Endothelial cell (in vitro differentiated cells): ENCODE measurements around the gene TEX2. TPM values are rescaled to one million over a fixed set of nuclear protein-coding genes. Genes with fewer than 3 reads are reported as not detected.
"Not testable (repeated sequence)": the region's sequence is repeated elsewhere in the genome, so short reads cannot be mapped to it uniquely, and the experiment has no call there.

Experiments used
- DNase-seq: peaks from one replicate; pipeline ENCODE4 v3.0.0; 2021; ENCODE audit warnings: low spot score
- H3K27ac Mint-ChIP-seq: one replicate; pipeline ENCODE4 v1.8.0; 2021; ENCODE audit warnings: mixed read lengths, inconsistent platforms; ENCODE audit not compliant: unreplicated experiment
- H3K27me3 Mint-ChIP-seq: one replicate; pipeline ENCODE4 v1.8.0; 2021; ENCODE audit warnings: mild to moderate bottlenecking, moderate library complexity, mixed read lengths, inconsistent platforms; ENCODE audit not compliant: unreplicated experiment
- H3K36me3 Mint-ChIP-seq: one replicate; pipeline ENCODE4 v1.8.0; 2021; ENCODE audit warnings: mild to moderate bottlenecking, low read depth, mixed read lengths, inconsistent platforms; ENCODE audit not compliant: unreplicated experiment
- H3K4me1 Mint-ChIP-seq: one replicate; pipeline ENCODE4 v1.8.0; 2021; ENCODE audit warnings: mild to moderate bottlenecking, mixed read lengths, inconsistent platforms; ENCODE audit not compliant: unreplicated experiment
- H3K4me3 Mint-ChIP-seq: one replicate; pipeline ENCODE4 v1.8.0; 2021; ENCODE audit warnings: mild to moderate bottlenecking, mixed read lengths, inconsistent platforms; ENCODE audit not compliant: unreplicated experiment
- H3K9me3 Mint-ChIP-seq: one replicate; pipeline ENCODE4 v1.8.0; 2021; ENCODE audit warnings: mixed read lengths, inconsistent platforms; ENCODE audit not compliant: unreplicated experiment
- CTCF ChIP-seq: fragments of 200-600 bp; sonication (generic); IDR thresholded peaks from one replicate; pipeline ENCODE4 v1.5.0; 2021; ENCODE audit warnings: antibody characterized with exemption; ENCODE audit not compliant: unreplicated experiment
- total RNA-seq: library from RNA; stranded (reverse); fragmentation: NEBNext Ultra II Directional; extraction: Animal tissue kit (Norgen Biotek cat#: 25700); gene quantifications from one replicate; pipeline ENCODE4 v1.2.1, GENCODE V29; 2021; ENCODE audit not compliant: unreplicated experiment

Gene TEX2
- total RNA-seq, 1 donor from 2014 or later = 16.3 TPM

- peaks cover 3% of the 10 kb centered on the region for H3K27me3 Mint-ChIP-seq
- no peaks in the 10 kb centered on the region for H3K9me3 Mint-ChIP-seq
- no peak for DNase-seq
- H3K4me3 Mint-ChIP-seq = peak overlapping the region; percentile 52
- H3K27ac Mint-ChIP-seq = no peak overlapping the region
- peaks cover 22% of the 10 kb centered on the region for H3K36me3 Mint-ChIP-seq
- TF ChIP-seq CTCF = no peak
- peaks cover 20% of the 10 kb centered on the region for H3K4me1 Mint-ChIP-seq
These were observed 92.0 kb downstream of the TEX2 start for GRCh38 chr17:64171041-64171440.

- DNase-seq = no peak
- Mint-ChIP-seq H3K36me3 (peaks cover 22% of the 10 kb centered on the region), H3K9me3 (no peaks in the 10 kb centered on the region), H3K4me3 (peak overlapping the region; percentile 4), H3K27ac (no peak overlapping the region), H3K27me3 (peaks cover 2% of the 10 kb centered on the region), H3K4me1 (peaks cover 20% of the 10 kb centered on the region)
- no peak for TF ChIP-seq CTCF
These were observed 92.8 kb downstream of the TEX2 start for GRCh38 chr17:64170286-64170685.

GRCh38 chr17:64167666-64168065 is 95.4 kb downstream of the TEX2 start:
- not testable (repeated sequence) for H3K9me3 Mint-ChIP-seq, DNase-seq

GRCh38 chr17:64166876-64167275 is 96.2 kb downstream of the TEX2 start:
- Mint-ChIP-seq H3K4me3 (peak overlapping the region; percentile 34), H3K27me3 (peaks cover 3% of the 10 kb centered on the region), H3K36me3 (peaks cover 16% of the 10 kb centered on the region), H3K27ac (no peak overlapping the region), H3K4me1 (peaks cover 8% of the 10 kb centered on the region), H3K9me3 (no peaks in the 10 kb centered on the region)
- no peak for DNase-seq
- no peak for TF ChIP-seq CTCF

More at GRCh38 chr17:64167666-64168065, 95.4 kb downstream of the TEX2 start:
- not testable (repeated sequence) for H3K4me3 Mint-ChIP-seq, H3K27ac Mint-ChIP-seq, H3K27me3 Mint-ChIP-seq
- Mint-ChIP-seq H3K4me1 (peaks cover 13% of the 10 kb centered on the region), H3K36me3 (peaks cover 16% of the 10 kb centered on the region)

GRCh38 chr17:64165347-64165746 is 97.7 kb downstream of the TEX2 start:
- Mint-ChIP-seq H3K36me3 (peaks cover 12% of the 10 kb centered on the region), H3K27ac (no peak overlapping the region), H3K4me3 (no peak overlapping the region), H3K4me1 (no peaks in the 10 kb centered on the region), H3K27me3 (peaks cover 3% of the 10 kb centered on the region), H3K9me3 (no peaks in the 10 kb centered on the region)
- TF ChIP-seq CTCF = no peak
- DNase-seq = no peak
